Fibroblast of villous mesenchyme (primary cell): ENCODE results near the gene ADAMTS9. TPM values are rescaled to one million over a fixed set of nuclear protein-coding genes. Genes with fewer than 3 reads are reported as not detected.
A peak's percentile ranks its signal among the peaks of the same experiment; 100 is the strongest.

Experiments used
- DNase-seq: peaks from one replicate; pipeline ENCODE4 v3.0.0-alpha.2; 2010; ENCODE audit warnings: low read depth
- H3K4me3 ChIP-seq: 2 replicates; pipeline ENCODE4 v1.5.1; 2011; ENCODE audit warnings: low read depth, mild to moderate bottlenecking, low read length
- CTCF ChIP-seq: IDR thresholded peaks from 2 replicates; pipeline ENCODE4 v1.5.1; 2012; ENCODE audit warnings: low read depth, mild to moderate bottlenecking, low read length; ENCODE audit not compliant: insufficient read depth
- total RNA-seq: library from RNA; depleted of rRNA; stranded (reverse); fragments of >200 nt; gene quantifications from 2 replicates; pipeline ENCODE4 v1.2.3, GENCODE V29; 2012

ADAMTS9 gene
- total RNA-seq, 1 donor: 1.7 TPM

- no peak overlapping the region for H3K4me3 ChIP-seq
- TF ChIP-seq CTCF: no peak
- DNase-seq: no peak
Measured at GRCh38 chr3:64655160-64655559, 32.6 kb downstream of the ADAMTS9 start.

GRCh38 chr3:64654013-64654412, 33.8 kb downstream of the ADAMTS9 start:
- no peak overlapping the region for H3K4me3 ChIP-seq
- TF ChIP-seq CTCF: no peak
- no peak for DNase-seq

GRCh38 chr3:64653101-64653500, 34.7 kb downstream of the ADAMTS9 start:
- no peak for DNase-seq
- TF ChIP-seq CTCF: no peak
- no peak overlapping the region for H3K4me3 ChIP-seq

- DNase-seq: no peak
Measured at GRCh38 chr3:64651741-64652241, 36.0 kb downstream of the ADAMTS9 start.

GRCh38 chr3:64651303-64651702, 36.5 kb downstream of the ADAMTS9 start:
- TF ChIP-seq CTCF: no peak
- no peak overlapping the region for H3K4me3 ChIP-seq
- DNase-seq: no peak

More at GRCh38 chr3:64651741-64652241, 36.0 kb downstream of the ADAMTS9 start:
- no peak overlapping the region for H3K4me3 ChIP-seq
- TF ChIP-seq CTCF: no peak

- H3K4me3 ChIP-seq: no peak overlapping the region
- DNase-seq: peak; percentile 80
- TF ChIP-seq CTCF: no peak
Measured at GRCh38 chr3:64650715-64651114, 37.1 kb downstream of the ADAMTS9 start.

- TF ChIP-seq CTCF: no peak
- no peak for DNase-seq
- no peak overlapping the region for H3K4me3 ChIP-seq
Measured at GRCh38 chr3:64650096-64650622, 37.6 kb downstream of the ADAMTS9 start.
